Central memory CD8-positive, alpha-beta T cell (primary cell): ENCODE results near the gene OR8B8.
"Not testable (repeated sequence)": the region's sequence is repeated elsewhere in the genome, so short reads cannot be mapped to it uniquely, and the experiment has no call there.

Source experiments
- ATAC-seq: fragments of 150-1000 bp; cut with Tn5 transposase; replicated peaks from 2 replicates; pipeline ENCODE4 v1.10.0; 2022; ENCODE audit warnings: mild to moderate bottlenecking, moderate FRiP score, moderate number of reproducible peaks; ENCODE audit not compliant: poor library complexity, severe bottlenecking; ENCODE audit errors: extremely low read depth
- DNase-seq, 2 donors: peaks; one replicate each; pipeline ENCODE4 v3.0.0; 2021; ENCODE audit warnings: low spot score in 2 of 2
- H3K27ac Mint-ChIP-seq: one replicate; pipeline ENCODE4 v1.8.0; 2022; ENCODE audit warnings: low read depth, mild to moderate bottlenecking, moderate library complexity, mixed read lengths
- H3K27me3 Mint-ChIP-seq: one replicate; pipeline ENCODE4 v1.8.0; 2022; ENCODE audit warnings: mixed read lengths
- H3K36me3 Mint-ChIP-seq: one replicate; pipeline ENCODE4 v1.8.0; 2022; ENCODE audit warnings: mild to moderate bottlenecking, moderate library complexity, mixed read lengths; ENCODE audit not compliant: insufficient read depth
- H3K4me1 Mint-ChIP-seq: one replicate; pipeline ENCODE4 v1.8.0; 2022; ENCODE audit warnings: mixed read lengths
- H3K4me3 Mint-ChIP-seq: one replicate; pipeline ENCODE4 v1.8.0; 2022; ENCODE audit warnings: mild to moderate bottlenecking, moderate library complexity, mixed read lengths
- H3K9me3 Mint-ChIP-seq: one replicate; pipeline ENCODE4 v1.8.0; 2022; ENCODE audit warnings: mixed read lengths

Gene OR8B8

DNA sequence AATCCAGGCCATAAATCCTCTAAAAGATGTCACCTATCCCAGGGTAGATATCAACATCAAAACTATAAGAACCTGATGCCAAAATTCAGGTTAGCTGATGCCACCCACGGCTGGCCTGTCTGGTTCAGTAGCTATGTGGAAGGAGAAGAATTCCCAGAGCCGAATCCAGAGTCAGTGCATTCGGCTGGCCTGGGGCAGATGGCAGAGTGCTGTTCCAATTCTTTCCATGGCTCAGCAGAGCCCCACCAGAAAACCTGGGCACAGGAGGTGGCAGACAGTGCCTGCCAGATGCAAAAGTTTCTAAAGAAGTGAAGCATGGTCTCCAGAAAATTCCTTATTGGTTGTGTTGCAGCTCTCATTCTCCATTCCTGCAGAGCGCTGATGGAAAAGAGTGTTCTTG lies 19.9 kb upstream of the OR8B8 start:
- Mint-ChIP-seq H3K27me3 (no peaks in the 10 kb centered on the region), H3K36me3 (no peaks in the 10 kb centered on the region), H3K9me3 (peaks cover 6% of the 10 kb centered on the region), H3K27ac (no peak overlapping the region), H3K4me3 (no peak overlapping the region), H3K4me1 (no peaks in the 10 kb centered on the region)
- DNase-seq: no peak
- ATAC-seq: no peak

DNA sequence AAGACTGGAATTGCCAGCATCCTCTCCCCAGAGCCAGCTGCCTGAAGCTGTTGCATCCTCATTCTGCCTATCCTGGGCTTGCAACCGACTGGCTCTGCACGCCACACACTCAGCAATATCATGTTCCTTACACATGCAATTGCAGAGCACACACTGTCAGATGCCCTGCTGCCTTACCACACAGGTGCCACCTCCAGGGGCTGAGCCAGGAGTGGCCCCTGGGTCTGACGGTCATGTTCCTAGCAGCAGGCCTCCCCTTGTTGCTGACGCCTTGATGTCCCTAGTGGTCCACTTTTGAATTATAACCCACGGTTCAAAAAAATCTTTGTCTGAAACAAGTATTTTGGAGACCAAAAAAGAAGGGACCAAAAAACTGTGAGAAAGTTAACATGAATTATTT lies 18.5 kb upstream of the OR8B8 start:
- Mint-ChIP-seq H3K9me3 (peaks cover 6% of the 10 kb centered on the region), H3K4me1 (no peaks in the 10 kb centered on the region), H3K4me3 (no peak overlapping the region), H3K36me3 (no peaks in the 10 kb centered on the region), H3K27me3 (no peaks in the 10 kb centered on the region), H3K27ac (no peak overlapping the region)
- no peak for ATAC-seq
- DNase-seq: no peak

- Mint-ChIP-seq H3K27ac (no peak overlapping the region), H3K27me3 (no peaks in the 10 kb centered on the region), H3K36me3 (no peaks in the 10 kb centered on the region), H3K4me1 (no peaks in the 10 kb centered on the region), H3K4me3 (no peak overlapping the region), H3K9me3 (peaks cover 6% of the 10 kb centered on the region)
- no peak for ATAC-seq
- no peak for DNase-seq
Measured at GRCh38 chr11:124463324-124463723, 17.8 kb upstream of the OR8B8 start.

DNA sequence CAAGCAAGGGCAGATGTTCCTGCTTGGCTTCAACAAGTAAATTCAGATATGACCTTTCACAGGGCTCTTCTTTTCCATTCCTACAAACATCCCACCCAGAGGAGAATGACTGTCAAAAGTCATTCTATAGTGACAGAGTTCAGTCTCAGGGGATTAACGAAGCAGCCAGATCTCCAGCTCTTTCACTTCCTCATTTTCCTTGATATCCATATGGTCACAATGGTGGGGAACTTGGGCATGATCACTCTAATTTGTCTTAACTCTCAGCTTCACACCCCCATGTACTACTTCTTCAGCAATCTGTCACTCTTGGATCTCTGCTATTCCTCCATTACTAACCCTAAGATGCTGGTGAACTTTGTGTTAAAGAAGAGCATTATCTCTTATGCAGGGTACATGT lies 15.0 kb upstream of the OR8B8 start:
- Mint-ChIP-seq H3K27me3 (no peaks in the 10 kb centered on the region), H3K27ac (no peak overlapping the region), H3K4me1 (no peaks in the 10 kb centered on the region), H3K9me3 (peaks cover 6% of the 10 kb centered on the region), H3K4me3 (no peak overlapping the region), H3K36me3 (no peaks in the 10 kb centered on the region)
- no peak for DNase-seq
- ATAC-seq: no peak

- H3K4me1 Mint-ChIP-seq, H3K4me3 Mint-ChIP-seq, H3K36me3 Mint-ChIP-seq, H3K27ac Mint-ChIP-seq, ATAC-seq, H3K27me3 Mint-ChIP-seq, H3K9me3 Mint-ChIP-seq, DNase-seq: not testable (repeated sequence)
Measured at GRCh38 chr11:124459379-124459778, 13.9 kb upstream of the OR8B8 start.

GRCh38 chr11:124454552-124454951 lies 9.1 kb upstream of the OR8B8 start:
- Mint-ChIP-seq H3K27me3 (no peaks in the 10 kb centered on the region), H3K27ac (no peak overlapping the region), H3K4me1 (no peaks in the 10 kb centered on the region), H3K9me3 (peaks cover 14% of the 10 kb centered on the region), H3K4me3 (no peak overlapping the region), H3K36me3 (no peaks in the 10 kb centered on the region)
- no peak for ATAC-seq
- DNase-seq: no peak

DNA sequence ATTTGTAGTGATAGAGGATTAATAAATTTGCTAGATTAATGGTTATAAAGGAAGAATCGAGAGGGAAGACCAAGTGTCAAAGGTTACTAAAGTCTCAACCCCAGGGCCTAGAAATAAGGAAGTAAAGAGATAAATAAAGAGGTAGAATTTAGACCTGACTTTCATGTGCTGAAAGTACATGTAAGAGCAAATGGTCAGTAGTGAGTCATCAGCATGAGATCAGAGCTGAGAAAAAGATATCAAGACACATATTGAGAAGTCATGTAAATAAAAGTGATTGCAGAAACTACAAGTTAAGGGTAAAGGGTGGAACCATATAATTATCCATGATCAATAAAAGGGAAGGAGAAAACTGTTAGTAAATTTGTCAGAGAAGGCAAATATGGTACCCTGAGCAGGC lies 1.4 kb upstream of the OR8B8 start:
- Mint-ChIP-seq H3K9me3 (peaks cover 8% of the 10 kb centered on the region), H3K27me3 (no peaks in the 10 kb centered on the region), H3K4me1 (no peaks in the 10 kb centered on the region), H3K27ac (no peak overlapping the region), H3K36me3 (no peaks in the 10 kb centered on the region), H3K4me3 (no peak overlapping the region)
- ATAC-seq: no peak
- DNase-seq: no peak

DNA sequence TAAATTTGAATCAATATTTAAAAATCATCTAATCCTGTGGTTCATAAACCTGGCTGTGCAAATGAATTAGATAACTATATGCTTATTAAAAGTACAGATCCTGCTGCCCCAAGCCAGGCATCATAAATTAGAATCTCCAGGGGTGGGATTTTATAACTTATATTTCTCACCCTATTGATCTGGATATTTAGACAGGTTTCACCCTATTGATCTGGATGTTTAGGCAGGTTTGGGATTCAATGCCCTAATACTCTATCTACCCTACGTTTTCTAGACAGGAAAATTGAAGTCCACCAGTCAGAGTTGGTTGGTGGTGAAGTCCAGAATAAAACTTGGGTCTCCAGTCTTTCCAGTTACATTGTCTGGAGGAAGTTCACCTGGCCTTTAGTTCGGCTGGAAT lies 2.6 kb downstream of the OR8B8 start:
- Mint-ChIP-seq H3K36me3 (no peaks in the 10 kb centered on the region), H3K27ac (no peak overlapping the region), H3K4me1 (no peaks in the 10 kb centered on the region), H3K27me3 (peaks cover 17% of the 10 kb centered on the region), H3K9me3 (peaks cover 9% of the 10 kb centered on the region), H3K4me3 (no peak overlapping the region)
- DNase-seq (no peak), ATAC-seq (no peak)

GRCh38 chr11:124442442-124442841 lies 3.1 kb downstream of the OR8B8 start:
- no peak for DNase-seq
- no peak for ATAC-seq
- peaks cover 17% of the 10 kb centered on the region for H3K27me3 Mint-ChIP-seq
- H3K36me3 Mint-ChIP-seq: no peaks in the 10 kb centered on the region
- no peaks in the 10 kb centered on the region for H3K4me1 Mint-ChIP-seq
- H3K4me3 Mint-ChIP-seq: no peak overlapping the region
- no peak overlapping the region for H3K27ac Mint-ChIP-seq
- peaks cover 9% of the 10 kb centered on the region for H3K9me3 Mint-ChIP-seq

- Mint-ChIP-seq H3K4me3 (no peak overlapping the region), H3K9me3 (peaks cover 9% of the 10 kb centered on the region), H3K27ac (no peak overlapping the region), H3K36me3 (no peaks in the 10 kb centered on the region), H3K4me1 (no peaks in the 10 kb centered on the region), H3K27me3 (peaks cover 17% of the 10 kb centered on the region)
- ATAC-seq (no peak), DNase-seq (no peak)
Measured at GRCh38 chr11:124441519-124441918, 4.0 kb downstream of the OR8B8 start.

- no peak for ATAC-seq
- Mint-ChIP-seq H3K27me3 (peaks cover 17% of the 10 kb centered on the region), H3K4me3 (no peak overlapping the region), H3K27ac (no peak overlapping the region), H3K4me1 (no peaks in the 10 kb centered on the region), H3K9me3 (peaks cover 9% of the 10 kb centered on the region), H3K36me3 (no peaks in the 10 kb centered on the region)
- no peak for DNase-seq
Measured at GRCh38 chr11:124441081-124441480, 4.4 kb downstream of the OR8B8 start.

DNA sequence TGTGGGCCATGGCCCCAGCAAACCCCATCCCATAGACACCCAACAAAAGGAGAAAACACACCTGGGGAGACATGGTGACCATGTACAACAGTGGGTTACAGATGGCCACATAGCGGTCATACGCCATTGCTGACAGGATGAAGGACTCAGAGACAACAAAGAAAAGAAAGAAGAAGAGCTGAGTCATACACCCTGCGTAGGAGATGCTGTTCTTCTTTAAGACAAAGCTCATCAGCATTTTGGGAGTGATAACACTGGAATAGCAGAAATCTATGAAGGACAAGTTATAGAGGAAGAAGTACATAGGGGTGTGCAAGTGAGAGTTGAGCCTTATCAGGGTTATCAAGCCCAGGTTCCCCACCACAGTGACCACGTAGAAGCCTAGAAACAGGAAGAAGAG lies 4.9 kb downstream of the OR8B8 start:
- H3K4me3 Mint-ChIP-seq: no peak overlapping the region
- no peaks in the 10 kb centered on the region for H3K36me3 Mint-ChIP-seq
- no peak overlapping the region for H3K27ac Mint-ChIP-seq
- peaks cover 17% of the 10 kb centered on the region for H3K27me3 Mint-ChIP-seq
- H3K4me1 Mint-ChIP-seq: no peaks in the 10 kb centered on the region
- peaks cover 9% of the 10 kb centered on the region for H3K9me3 Mint-ChIP-seq
- no peak for DNase-seq
- ATAC-seq: no peak

- Mint-ChIP-seq H3K27me3 (peaks cover 21% of the 10 kb centered on the region), H3K9me3 (peaks cover 2% of the 10 kb centered on the region), H3K36me3 (no peaks in the 10 kb centered on the region), H3K4me3 (no peak overlapping the region), H3K27ac (no peak overlapping the region), H3K4me1 (no peaks in the 10 kb centered on the region)
- ATAC-seq (no peak), DNase-seq (no peak)
Measured at GRCh38 chr11:124434699-124435098, 10.8 kb downstream of the OR8B8 start.

- H3K27ac Mint-ChIP-seq: no peak overlapping the region
- H3K4me3 Mint-ChIP-seq: no peak overlapping the region
- DNase-seq: no peak
- H3K36me3 Mint-ChIP-seq: no peaks in the 10 kb centered on the region
- H3K27me3 Mint-ChIP-seq: peaks cover 11% of the 10 kb centered on the region
- no peaks in the 10 kb centered on the region for H3K4me1 Mint-ChIP-seq
- H3K9me3 Mint-ChIP-seq: peaks cover 11% of the 10 kb centered on the region
- no peak for ATAC-seq
Measured at GRCh38 chr11:124429599-124429998, 15.9 kb downstream of the OR8B8 start.
